HEK293 (cell line): Measurements from ENCODE around the gene GPR162.

Experiments used
- CTCF ChIP-seq: fragments of 450-650 bp; formaldehyde crosslinking; IDR thresholded peaks from 2 replicates; pipeline ENCODE4 v1.5.1; 2016; ENCODE audit warnings: missing biosample characterization, missing genetic modification characterization
- KLF8 ChIP-seq: fragments of 450-650 bp; formaldehyde crosslinking; IDR thresholded peaks from 2 replicates; pipeline ENCODE4 v1.5.1; 2016; ENCODE audit warnings: missing biosample characterization, missing genetic modification characterization
- ZBTB26 ChIP-seq: fragments of 450-650 bp; formaldehyde crosslinking; optimal IDR thresholded peaks from 2 replicates; pipeline ENCODE3; 2016; ENCODE audit warnings: missing biosample characterization, mild to moderate bottlenecking, missing genetic modification characterization
- ZNF16 ChIP-seq: fragments of 450-650 bp; formaldehyde crosslinking; IDR thresholded peaks from 2 replicates; pipeline ENCODE4 v1.5.1; 2016; ENCODE audit warnings: low read depth, missing biosample characterization, missing genetic modification characterization
- ZNF23 ChIP-seq: fragments of 450-650 bp; formaldehyde crosslinking; IDR thresholded peaks from 2 replicates; pipeline ENCODE4 v1.5.1; 2016; ENCODE audit warnings: missing biosample characterization, missing genetic modification characterization, borderline replicate concordance
- ZNF274 ChIP-seq, 2 experiments: fragments of 200-500 bp in 1 of 2; fragments of 450-650 bp in 1 of 2; sonication (Bioruptor generic) in 1 of 2; formaldehyde crosslinking in 1 of 2; IDR thresholded peaks; 2 replicates each; pipeline versions ENCODE4 v1.5.1 to v1.6.1; 2014 to 2016; ENCODE audit warnings: borderline replicate concordance in 1 of 2, inconsistent platforms in 1 of 2, low read length in 1 of 2, missing biosample characterization in 1 of 2, missing genetic modification characterization in 1 of 2
- ZNF626 ChIP-seq: fragments of 450-650 bp; sonication (Bioruptor Pico); formaldehyde crosslinking; IDR thresholded peaks from 2 replicates; pipeline ENCODE4 v1.5.1; 2018; ENCODE audit warnings: missing biosample characterization, missing genetic modification characterization, inconsistent platforms

GRCh38 chr12:6782850-6783566 is 38.6 kb upstream of the GPR162 start:
- TF ChIP-seq CTCF (no peak), ZNF23 (tag by site-specific recombination) (no peak), ZNF16 (tag by site-specific recombination) (no peak), ZBTB26 (no peak), ZNF626 (tag by site-specific recombination) (no peak), KLF8 (no peak), ZNF274 (IDR thresholded peaks at IDR 0.05; ENCODE audit: low read length) (no peak), ZNF274 (tag by site-specific recombination; IDR thresholded peaks at IDR 0.05; ENCODE audit: borderline replicate concordance) (no peak)
